ENCODE data around the gene COLGALT1.
"Not testable (repeated sequence)": the region's sequence is repeated elsewhere in the genome, so short reads cannot be mapped to it uniquely, and the experiment has no call there.

Gene COLGALT1

GRCh38 chr19:17532557-17532956 lies 22.9 kb upstream of the COLGALT1 start:
- no peak for DNase-seq (ENCODE audit: low read depth in 2 of 3, low spot score in 2 of 3)

GRCh38 chr19:17534767-17535166 lies 20.7 kb upstream of the COLGALT1 start:
- no peak for DNase-seq (ENCODE audit: low read depth in 2 of 3, low spot score in 2 of 3)

- DNase-seq (ENCODE audit: low read depth in 2 of 3, low spot score in 2 of 3), result no peak
Measured at GRCh38 chr19:17536955-17537354, 18.5 kb upstream of the COLGALT1 start.

GRCh38 chr19:17538684-17539237 lies 16.7 kb upstream of the COLGALT1 start:
- no peak for DNase-seq (ENCODE audit: low read depth in 2 of 3, low spot score in 2 of 3)

GRCh38 chr19:17539238-17540117 lies 16.0 kb upstream of the COLGALT1 start:
- DNase-seq (ENCODE audit: low read depth in 2 of 3, low spot score in 2 of 3), result peak; percentile 84 to 99 (median 98)

GRCh38 chr19:17540174-17540573 lies 15.3 kb upstream of the COLGALT1 start:
- no peak for DNase-seq (ENCODE audit: low read depth in 2 of 3, low spot score in 2 of 3)

GRCh38 chr19:17541184-17541759 lies 14.2 kb upstream of the COLGALT1 start:
- no peak for DNase-seq (ENCODE audit: low read depth in 2 of 3, low spot score in 2 of 3)

- no peak for DNase-seq (ENCODE audit: low read depth in 2 of 3, low spot score in 2 of 3)
Measured at GRCh38 chr19:17542042-17542441, 13.4 kb upstream of the COLGALT1 start.

GRCh38 chr19:17542793-17543582 lies 12.5 kb upstream of the COLGALT1 start:
- no peak for DNase-seq (ENCODE audit: low read depth in 2 of 3, low spot score in 2 of 3)

GRCh38 chr19:17543986-17544385 lies 11.5 kb upstream of the COLGALT1 start:
- no peak for DNase-seq (ENCODE audit: low read depth in 2 of 3, low spot score in 2 of 3)

GRCh38 chr19:17544418-17544817 lies 11.0 kb upstream of the COLGALT1 start:
- no peak for DNase-seq (ENCODE audit: low read depth in 2 of 3, low spot score in 2 of 3)

GRCh38 chr19:17548145-17548544 lies 7.3 kb upstream of the COLGALT1 start:
- no peak for DNase-seq (ENCODE audit: low read depth in 2 of 3, low spot score in 2 of 3)

- DNase-seq (ENCODE audit: low read depth in 2 of 3, low spot score in 2 of 3), result no peak
Measured at GRCh38 chr19:17549085-17549740, 6.2 kb upstream of the COLGALT1 start.

GRCh38 chr19:17550076-17550667 lies 5.3 kb upstream of the COLGALT1 start:
- no peak for DNase-seq (ENCODE audit: low read depth in 2 of 3, low spot score in 2 of 3)

GRCh38 chr19:17552735-17553134 lies 2.7 kb upstream of the COLGALT1 start:
- DNase-seq (ENCODE audit: low read depth in 2 of 3, low spot score in 2 of 3), result not testable (repeated sequence)

GRCh38 chr19:17553256-17553655 lies 2.2 kb upstream of the COLGALT1 start:
- DNase-seq (ENCODE audit: low read depth in 2 of 3, low spot score in 2 of 3), result no peak

- DNase-seq (ENCODE audit: low read depth in 2 of 3, low spot score in 2 of 3), result no peak
Measured at GRCh38 chr19:17554968-17555479, 425 bp upstream of the COLGALT1 start.

- peak in 1 of 3 experiments; percentile 28 for DNase-seq (ENCODE audit: low read depth in 2 of 3, low spot score in 2 of 3)
Measured at GRCh38 chr19:17555929-17556813, 722 bp downstream of the COLGALT1 start.

GRCh38 chr19:17556995-17557394 lies 1.5 kb downstream of the COLGALT1 start:
- no peak for DNase-seq (ENCODE audit: low read depth in 2 of 3, low spot score in 2 of 3)

Data from activated CD8-positive, alpha-beta memory T cell treated with anti-CD3 and anti-CD28 coated beads for 48 hours (primary cell).